Measurements from ENCODE around the gene CCDC9. TPM values are rescaled to one million over a fixed set of nuclear protein-coding genes. Genes with fewer than 3 reads are reported as not detected.

Gene CCDC9
- total and polyA plus RNA-seq, 2 donors (not counting 1 experiment from before 2014, with no cell fraction given): 7.2 to 8.1 TPM

GRCh38 chr19:47310323-47310722, 54.0 kb downstream of the CCDC9 start:
- Histone ChIP-seq H4K20me1 (ENCODE audit: control insufficient read depth, extremely low read depth, insufficient read depth, low read length) (no peaks in the 10 kb centered on the region), H3K9me3 (ENCODE audit: control insufficient read depth, insufficient read depth, low read depth, low read length) (no peaks in the 10 kb centered on the region), H2AFZ (ENCODE audit: low read length) (no peak overlapping the region), H3K4me1 (ENCODE audit: control insufficient read depth, extremely low read depth, insufficient read depth, low read length) (no peaks in the 10 kb centered on the region), H3K79me2 (ENCODE audit: control insufficient read depth, insufficient read depth, low read length) (no peaks in the 10 kb centered on the region), H3K4me3 (replicated peaks in 1 of 4; ENCODE audit: control extremely low read depth in 1 of 4, insufficient read depth in 1 of 4, low read depth in 3 of 4, low read length in 4 of 4) (no peak overlapping the region), H3K4me2 (ENCODE audit: extremely low read depth, insufficient read depth, low read length) (no peak overlapping the region), H3K36me3 (ENCODE audit: control insufficient read depth, insufficient read depth, low read length) (no peaks in the 10 kb centered on the region), H3K9ac (ENCODE audit: insufficient read depth, low read length) (no peak overlapping the region), H3K27me3 (ENCODE audit: control insufficient read depth, insufficient read depth, low read length) (no peaks in the 10 kb centered on the region), H3K27ac (ENCODE audit: insufficient read depth, low read length) (no peak overlapping the region)
- TF ChIP-seq EZH2 (IDR thresholded peaks at IDR 0.05; ENCODE audit: low read length, missing control alignments) (no peak), CTCF (conservative IDR thresholded peaks at IDR 0.05 in 1 of 2, IDR thresholded peaks at IDR 0.05 in 1 of 2; ENCODE audit: low read depth in 1 of 2, low read length in 2 of 2) (no peak)
- DNase-seq (ENCODE audit: low read depth in 2 of 2): no peak

- H3K27ac ChIP-seq (ENCODE audit: insufficient read depth, low read length): no peak overlapping the region
- H2AFZ ChIP-seq (ENCODE audit: low read length): no peak overlapping the region
- no peaks in the 10 kb centered on the region for H4K20me1 ChIP-seq (ENCODE audit: control insufficient read depth, extremely low read depth, insufficient read depth, low read length)
- TF ChIP-seq EZH2 (IDR thresholded peaks at IDR 0.05; ENCODE audit: low read length, missing control alignments) (no peak), CTCF (conservative IDR thresholded peaks at IDR 0.05 in 1 of 2, IDR thresholded peaks at IDR 0.05 in 1 of 2; ENCODE audit: low read depth in 1 of 2, low read length in 2 of 2) (no peak)
- no peak overlapping the region for H3K4me3 ChIP-seq (replicated peaks in 1 of 4; ENCODE audit: control extremely low read depth in 1 of 4, insufficient read depth in 1 of 4, low read depth in 3 of 4, low read length in 4 of 4)
- no peaks in the 10 kb centered on the region for H3K9me3 ChIP-seq (ENCODE audit: control insufficient read depth, insufficient read depth, low read depth, low read length)
- no peaks in the 10 kb centered on the region for H3K79me2 ChIP-seq (ENCODE audit: control insufficient read depth, insufficient read depth, low read length)
- no peaks in the 10 kb centered on the region for H3K36me3 ChIP-seq (ENCODE audit: control insufficient read depth, insufficient read depth, low read length)
- peaks cover 2% of the 10 kb centered on the region for H3K4me1 ChIP-seq (ENCODE audit: control insufficient read depth, extremely low read depth, insufficient read depth, low read length)
- no peaks in the 10 kb centered on the region for H3K27me3 ChIP-seq (ENCODE audit: control insufficient read depth, insufficient read depth, low read length)
- peak in 1 of 2 donors; percentile 52 for DNase-seq (ENCODE audit: low read depth in 2 of 2)
- no peak overlapping the region for H3K4me2 ChIP-seq (ENCODE audit: extremely low read depth, insufficient read depth, low read length)
- H3K9ac ChIP-seq (ENCODE audit: insufficient read depth, low read length): no peak overlapping the region
Observed at GRCh38 chr19:47310819-47311218, 54.5 kb downstream of the CCDC9 start.

- Histone ChIP-seq H3K27ac (ENCODE audit: insufficient read depth, low read length) (no peak overlapping the region), H2AFZ (ENCODE audit: low read length) (no peak overlapping the region), H3K4me1 (ENCODE audit: control insufficient read depth, extremely low read depth, insufficient read depth, low read length) (peaks cover 2% of the 10 kb centered on the region), H3K4me2 (ENCODE audit: extremely low read depth, insufficient read depth, low read length) (no peak overlapping the region), H3K79me2 (ENCODE audit: control insufficient read depth, insufficient read depth, low read length) (no peaks in the 10 kb centered on the region), H3K9me3 (ENCODE audit: control insufficient read depth, insufficient read depth, low read depth, low read length) (no peaks in the 10 kb centered on the region), H3K36me3 (ENCODE audit: control insufficient read depth, insufficient read depth, low read length) (no peaks in the 10 kb centered on the region), H3K4me3 (replicated peaks in 1 of 4; ENCODE audit: control extremely low read depth in 1 of 4, insufficient read depth in 1 of 4, low read depth in 3 of 4, low read length in 4 of 4) (no peak overlapping the region), H4K20me1 (ENCODE audit: control insufficient read depth, extremely low read depth, insufficient read depth, low read length) (no peaks in the 10 kb centered on the region), H3K9ac (ENCODE audit: insufficient read depth, low read length) (no peak overlapping the region), H3K27me3 (ENCODE audit: control insufficient read depth, insufficient read depth, low read length) (no peaks in the 10 kb centered on the region)
- DNase-seq (ENCODE audit: low read depth in 2 of 2): no peak
- TF ChIP-seq EZH2 (IDR thresholded peaks at IDR 0.05; ENCODE audit: low read length, missing control alignments) (no peak), CTCF (conservative IDR thresholded peaks at IDR 0.05 in 1 of 2, IDR thresholded peaks at IDR 0.05 in 1 of 2; ENCODE audit: low read depth in 1 of 2, low read length in 2 of 2) (no peak)
Observed at GRCh38 chr19:47312366-47313006, 56.2 kb downstream of the CCDC9 start.

Data from fibroblast of lung (primary cell).